GM18867 (cell line): ENCODE data around the gene TNFRSF9.
"Not testable (repeated sequence)": the region's sequence is repeated elsewhere in the genome, so short reads cannot be mapped to it uniquely, and the experiment has no call there.

Experiments used
- ATAC-seq: cut with Tn5 transposase; IDR thresholded peaks from one replicate; pipeline ENCODE4 v1.9.1; 2021; ENCODE audit warnings: mild to moderate bottlenecking, moderate library complexity; ENCODE audit not compliant: unreplicated experiment

TNFRSF9 gene

DNA sequence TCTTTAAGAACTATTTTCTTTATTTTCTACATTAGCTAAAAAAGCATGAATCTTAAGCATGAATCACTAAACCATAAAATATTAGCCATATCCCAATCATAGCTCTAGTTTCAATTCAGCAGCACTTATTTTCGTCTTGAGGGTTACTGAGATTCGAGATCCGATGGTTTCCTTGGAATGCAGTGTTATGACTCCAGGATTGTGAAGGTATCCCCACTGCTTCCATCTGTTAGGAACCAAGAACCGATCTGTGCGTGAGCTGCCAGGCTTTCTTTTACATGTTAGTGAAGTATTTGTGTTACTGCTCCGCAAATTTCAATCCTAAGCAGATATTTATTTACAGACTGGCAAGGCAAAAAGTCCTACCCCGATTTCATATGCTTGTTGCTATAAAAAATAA is 18.8 kb downstream of the TNFRSF9 start:
- ATAC-seq = no peak

GRCh38 chr1:7919880-7920279 is 20.8 kb downstream of the TNFRSF9 start:
- ATAC-seq = no peak

DNA sequence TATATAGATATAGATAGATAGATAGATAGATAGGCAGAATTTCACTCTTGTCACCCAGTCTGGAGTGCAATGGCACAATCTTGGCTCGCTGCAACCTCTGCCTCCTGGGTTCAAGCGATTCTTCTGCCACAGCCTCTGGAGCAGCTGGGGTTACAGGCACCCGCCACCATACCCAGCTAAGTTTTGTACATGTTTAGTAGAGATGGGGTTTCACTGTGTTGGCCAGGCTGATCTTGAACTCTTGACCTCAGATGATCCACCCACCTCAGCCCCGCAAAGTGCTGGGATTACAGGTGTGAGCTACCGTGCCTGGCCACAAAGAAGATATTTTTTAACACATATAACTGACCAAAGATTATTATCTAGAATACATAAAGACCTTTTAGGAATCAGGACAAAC is 22.7 kb downstream of the TNFRSF9 start:
- ATAC-seq = not testable (repeated sequence)

DNA sequence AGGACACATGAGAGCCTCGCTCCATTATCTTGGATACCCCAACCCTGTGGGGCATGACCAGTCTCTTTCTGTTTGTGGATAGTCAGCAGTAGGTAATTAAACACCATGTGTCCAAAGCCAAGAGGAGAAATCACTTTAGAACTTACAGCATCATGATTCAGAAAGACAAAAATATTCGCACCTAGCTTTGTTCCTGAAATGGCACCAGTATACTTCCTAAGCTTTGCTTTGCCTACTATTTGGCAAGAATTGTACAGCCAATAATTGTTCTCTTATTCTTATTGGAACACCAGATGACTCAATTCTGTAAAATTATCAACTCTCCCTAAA is 24.2 kb downstream of the TNFRSF9 start:
- no peak for ATAC-seq

- ATAC-seq = no peak
Observed at GRCh38 chr1:7915826-7916500, 24.7 kb downstream of the TNFRSF9 start.

DNA sequence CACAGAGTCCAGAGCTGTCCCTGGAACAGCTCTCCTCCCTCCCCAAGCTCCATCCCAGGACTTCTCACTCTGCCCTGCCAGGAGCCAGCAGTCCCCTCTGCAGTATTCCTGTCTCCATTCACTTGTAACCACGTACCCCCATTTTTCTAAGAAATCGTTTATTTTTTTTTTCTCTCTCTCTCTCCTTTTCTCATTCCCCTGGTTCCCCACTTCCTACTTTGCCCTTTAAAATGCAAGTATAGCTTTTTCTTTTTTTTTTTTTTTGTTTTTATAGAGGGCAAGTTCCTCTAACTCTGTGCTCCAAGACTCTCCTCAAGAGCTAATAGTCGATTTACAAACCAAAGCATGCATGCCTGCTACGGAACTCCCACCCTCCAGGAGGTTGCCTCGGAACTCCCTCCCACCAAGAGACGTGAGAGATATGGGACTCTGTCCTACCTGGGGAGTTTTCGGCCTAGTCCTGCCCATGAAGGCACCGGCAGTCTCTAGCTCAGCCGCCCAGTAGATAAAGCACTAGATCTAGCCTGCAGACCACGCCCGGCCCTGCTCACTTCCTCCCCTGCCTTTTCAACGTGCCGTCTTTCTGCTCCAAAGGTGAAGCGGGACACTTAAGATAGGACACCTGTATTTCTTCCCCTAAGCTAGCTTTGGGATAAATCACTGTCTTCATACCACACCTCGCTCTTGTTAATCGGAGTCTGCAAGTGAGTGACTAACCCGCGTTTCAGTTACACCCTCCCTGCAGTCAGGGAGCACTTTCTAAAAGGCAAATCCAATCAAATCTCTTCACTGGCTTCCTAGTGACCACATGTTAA is 27.7 kb downstream of the TNFRSF9 start:
- no peak for ATAC-seq

- no peak for ATAC-seq
Observed at GRCh38 chr1:7912145-7912544, 28.5 kb downstream of the TNFRSF9 start.

DNA sequence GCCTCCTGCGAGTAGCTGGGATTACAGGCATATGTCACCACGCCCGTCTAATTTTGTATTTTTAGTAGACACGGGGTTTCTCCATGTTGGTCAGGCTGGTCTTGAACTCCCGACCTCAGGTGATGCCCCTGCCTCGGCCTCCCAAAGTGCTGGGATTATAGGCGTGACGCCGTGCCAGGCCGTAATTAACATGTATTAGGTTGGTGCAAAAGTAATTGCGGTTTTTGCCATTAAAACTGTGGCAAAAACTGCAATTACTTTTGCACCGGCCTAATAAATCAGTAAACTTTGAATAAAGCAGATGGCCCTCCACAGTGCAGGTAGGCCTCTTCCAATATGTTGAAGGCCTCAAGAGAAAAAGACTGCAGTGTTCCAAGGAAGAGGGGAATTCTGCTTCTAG is 35.4 kb downstream of the TNFRSF9 start:
- no peak for ATAC-seq

- ATAC-seq = no peak
Observed at GRCh38 chr1:7902478-7903085, 38.1 kb downstream of the TNFRSF9 start.

DNA sequence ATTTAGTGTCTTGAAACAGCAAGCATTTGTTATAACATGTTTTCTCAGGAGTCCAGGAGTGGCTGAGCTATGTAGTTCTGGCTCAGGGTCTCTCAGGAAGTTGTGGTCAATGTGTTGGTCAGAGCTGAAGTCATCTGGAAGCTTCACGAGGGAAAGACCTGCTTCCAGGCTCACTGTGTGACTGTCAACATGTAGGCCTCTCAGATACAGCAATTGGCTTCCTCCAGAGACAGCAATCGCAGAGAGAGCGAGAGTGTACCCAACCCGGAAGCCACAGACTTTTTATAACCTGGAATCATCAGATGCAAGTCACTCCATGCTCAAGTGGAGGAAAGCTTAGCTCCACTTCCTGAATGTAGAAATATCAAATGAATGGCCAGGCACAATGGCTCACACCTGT is 40.9 kb downstream of the TNFRSF9 start:
- no peak for ATAC-seq

DNA sequence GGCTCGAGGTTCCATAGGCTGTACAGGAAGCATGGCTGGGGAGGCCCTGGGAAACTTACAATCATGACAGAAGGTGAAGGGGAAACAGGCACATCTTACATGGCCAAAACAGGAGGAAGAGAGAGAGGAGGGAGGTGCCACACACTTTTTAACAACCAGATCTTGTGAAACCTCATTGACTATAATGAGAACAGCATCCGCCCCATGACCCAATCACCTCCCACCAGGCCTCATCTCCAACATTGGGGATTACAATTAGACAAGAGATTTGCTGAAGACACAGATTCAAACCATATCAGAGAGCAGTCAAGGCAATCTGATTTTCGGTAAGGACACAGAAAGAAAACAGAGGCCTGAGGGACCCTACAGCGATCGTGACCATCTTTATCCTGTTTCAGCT is 41.7 kb downstream of the TNFRSF9 start:
- no peak for ATAC-seq

DNA sequence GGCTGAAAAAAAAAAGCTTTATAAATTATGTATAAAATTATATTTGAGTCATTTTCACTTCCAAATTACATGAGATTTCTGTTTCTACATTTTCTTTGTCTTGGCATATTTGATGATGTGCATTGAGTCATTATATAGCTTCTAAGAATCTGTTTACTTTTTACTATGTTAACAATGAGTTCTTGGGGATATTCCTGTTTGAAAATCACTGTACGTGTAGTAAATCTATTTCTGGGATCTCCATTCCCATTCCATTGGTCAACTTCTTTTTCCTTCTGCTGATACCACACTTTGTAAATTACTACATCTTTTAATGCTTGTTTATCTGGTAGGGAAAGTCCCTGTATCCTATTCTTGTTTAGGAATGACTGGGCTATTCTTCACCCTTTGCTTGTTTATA is 43.6 kb downstream of the TNFRSF9 start:
- ATAC-seq = no peak

GRCh38 chr1:7893529-7894180 is 47.0 kb downstream of the TNFRSF9 start:
- ATAC-seq = no peak

- no peak for ATAC-seq
Observed at GRCh38 chr1:7891804-7892203, 48.8 kb downstream of the TNFRSF9 start.

GRCh38 chr1:7890853-7891252 is 49.8 kb downstream of the TNFRSF9 start:
- ATAC-seq = no peak

- ATAC-seq = no peak
Observed at GRCh38 chr1:7888248-7889081, 52.2 kb downstream of the TNFRSF9 start.

- no peak for ATAC-seq
Observed at GRCh38 chr1:7886405-7886745, 54.3 kb downstream of the TNFRSF9 start.

- no peak for ATAC-seq
Observed at GRCh38 chr1:7885513-7886404, 54.9 kb downstream of the TNFRSF9 start.

DNA sequence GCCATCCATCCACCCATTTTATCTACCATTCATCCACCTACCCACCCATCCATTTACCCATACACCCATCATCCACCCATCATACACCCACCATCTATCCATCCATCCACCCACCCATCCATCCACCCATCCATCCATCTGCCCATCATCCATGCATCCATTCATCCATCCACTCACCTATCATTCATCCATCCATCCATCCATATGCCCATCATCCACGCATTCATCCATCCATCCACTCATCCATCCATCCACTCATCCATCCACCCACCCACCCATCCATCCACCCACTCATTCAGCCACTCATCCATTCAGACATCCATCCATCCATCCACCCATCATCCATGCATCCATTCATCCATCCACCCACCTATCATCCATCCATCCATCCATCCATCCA is 55.9 kb downstream of the TNFRSF9 start:
- ATAC-seq = no peak

DNA sequence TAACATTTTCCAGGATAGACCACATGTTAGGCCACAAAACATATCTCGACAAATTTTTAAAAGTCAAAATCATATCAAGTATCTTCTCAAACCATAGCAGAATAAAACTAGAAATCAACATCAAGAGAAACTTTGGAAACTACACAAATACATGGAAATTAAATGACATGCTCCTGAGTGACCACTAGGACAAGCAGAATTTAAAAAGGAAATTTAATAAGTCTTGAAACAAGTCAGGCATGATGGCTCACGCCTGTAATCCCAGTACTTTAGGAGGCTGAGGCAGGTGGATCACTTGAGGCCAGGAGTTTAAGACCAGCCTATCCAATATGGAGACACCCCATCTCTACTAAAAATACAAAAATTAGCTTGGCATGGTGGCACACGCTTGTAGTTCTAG is 61.4 kb downstream of the TNFRSF9 start:
- ATAC-seq = no peak
